ENCODE data around the gene CCPG1.

- no peak for TF ChIP-seq CTCF (IDR thresholded peaks at IDR 0.05)
- peak; percentile 73 for TF ChIP-seq POLR2A (IDR thresholded peaks at IDR 0.05)
Measured at GRCh38 chr15:55318588-55319494, 89.3 kb downstream of the CCPG1 start, which contains the start of the genes PIGB and PIGBOS1.

Data from right lobe of liver (tissue), 4 donors.